HepG2 (cell line): ENCODE data around the gene TMEM198. TPM values are rescaled to one million over a fixed set of nuclear protein-coding genes. Genes with fewer than 3 reads are reported as not detected.

Source experiments
- GABPB1 ChIP-seq: IDR thresholded peaks from 2 replicates; pipeline ENCODE4 v1.6.1; 2016; ENCODE audit warnings: mild to moderate bottlenecking, missing genetic modification reagents, moderate library complexity, missing compliant biosample characterization
- HOXA3 ChIP-seq: sonication (generic); formaldehyde crosslinking; IDR thresholded peaks from 2 replicates; pipeline ENCODE4 v1.5.0; 2020; ENCODE audit warnings: missing genetic modification reagents
- MATR3 ChIP-seq: sonication (generic); formaldehyde crosslinking; IDR thresholded peaks from 2 replicates; pipeline ENCODE4 v1.4.0; 2020; ENCODE audit warnings: missing genetic modification reagents
- MZF1 ChIP-seq: sonication (generic); formaldehyde crosslinking; IDR thresholded peaks from 2 replicates; pipeline ENCODE4 v1.8.1; 2023; ENCODE audit warnings: mild to moderate bottlenecking, missing genetic modification reagents, borderline replicate concordance
- RAD21 ChIP-seq: fragments of 450-650 bp; formaldehyde crosslinking; IDR thresholded peaks from 2 replicates; pipeline ENCODE4 v1.5.0; 2020; ENCODE audit warnings: mild to moderate bottlenecking
- TCF12 ChIP-seq, 2 experiments: fragments of 450-650 bp in 1 of 2; sonication (generic) in 1 of 2; formaldehyde crosslinking in 1 of 2; IDR thresholded peaks; 2 replicates each; pipeline versions ENCODE4 v1.6.1 to v1.8.0; 2017 to 2022; ENCODE audit warnings: antibody characterized with exemption in 1 of 2, mild to moderate bottlenecking in 1 of 2, missing genetic modification reagents in 1 of 2, moderate library complexity in 1 of 2
- THAP11 ChIP-seq: IDR thresholded peaks from 2 replicates; pipeline ENCODE4 v1.6.1; 2016; ENCODE audit warnings: missing biosample characterization, missing genetic modification reagents
- ZMYM2 ChIP-seq: sonication (generic); formaldehyde crosslinking; IDR thresholded peaks from 2 replicates; pipeline ENCODE4 v1.8.0; 2022; ENCODE audit warnings: mild to moderate bottlenecking, missing genetic modification reagents
- ZNF317 ChIP-seq: sonication (generic); formaldehyde crosslinking; IDR thresholded peaks from 2 replicates; pipeline ENCODE4 v1.5.0; 2020; ENCODE audit warnings: mild to moderate bottlenecking, missing genetic modification reagents
- ZNF329 ChIP-seq: sonication (generic); formaldehyde crosslinking; IDR thresholded peaks from 2 replicates; pipeline ENCODE4 v1.9.0; 2021; ENCODE audit warnings: low read depth, mild to moderate bottlenecking, missing genetic modification reagents
- polyA plus RNA-seq, 8 experiments: library from polyadenylated mRNA; depleted of rRNA in 3 of 8; stranded (reverse) in 7 of 8; unstranded in 1 of 8; fragments of >200 nt; fragmentation: Illumina TruSeq in 4 of 8; extraction: Trizol in 4 of 8; gene quantifications; 2 replicates each; pipeline versions ENCODE4 v1.2.1 to v1.2.3, GENCODE V29; 2011 to 2016; ENCODE audit warnings: low read depth in 4 of 8, missing spikeins in 1 of 8, mixed read lengths in 1 of 8; ENCODE audit not compliant: insufficient read depth in 1 of 8
- total RNA-seq, 5 experiments: library from RNA; depleted of rRNA; stranded (reverse); fragments of >200 nt; fragmentation: Illumina TruSeq; extraction: Trizol; gene quantifications; 2 replicates each; pipeline ENCODE4 v1.2.3, GENCODE V29; 2016; ENCODE audit warnings: low read depth in 1 of 5
- TF ChIP-seq, protein P1 (sequence below): IDR thresholded peaks from 2 replicates; pipeline ENCODE4 v1.6.1; 2012; ENCODE audit warnings: inconsistent platforms
- TF ChIP-seq, protein P2 (sequence below): sonication (generic); formaldehyde crosslinking; IDR thresholded peaks from 2 replicates; pipeline ENCODE4 v1.4.0; 2020; ENCODE audit warnings: mild to moderate bottlenecking, missing genetic modification reagents, borderline replicate concordance
- TF ChIP-seq, protein P3 (sequence below): sonication (generic); formaldehyde crosslinking; IDR thresholded peaks from 2 replicates; pipeline ENCODE4 v1.8.0; 2022; ENCODE audit warnings: missing genetic modification reagents, mild to moderate bottlenecking, borderline replicate concordance
- TF ChIP-seq, protein P4 (sequence below), 2 experiments: fragments of 450-650 bp in 1 of 2; sonication (generic) in 1 of 2; formaldehyde crosslinking; IDR thresholded peaks; 2 replicates each; pipeline versions ENCODE4 v1.5.0 to v1.8.0; 2020 to 2022; ENCODE audit warnings: mild to moderate bottlenecking in 1 of 2, missing genetic modification reagents in 1 of 2
- TF ChIP-seq, protein P5 (sequence below): sonication (generic); formaldehyde crosslinking; IDR thresholded peaks from 2 replicates; pipeline ENCODE4 v1.4.0; 2020; ENCODE audit warnings: mild to moderate bottlenecking, missing genetic modification reagents
- TF ChIP-seq, protein P6 (sequence below): sonication (generic); formaldehyde crosslinking; conservative IDR thresholded peaks from 2 replicates; pipeline ENCODE4 v1.5.0; 2020; ENCODE audit warnings: missing genetic modification reagents
- TF ChIP-seq, protein P7 (sequence below): sonication (generic); formaldehyde crosslinking; IDR thresholded peaks from 2 replicates; pipeline ENCODE4 v1.5.1; 2020; ENCODE audit warnings: missing genetic modification reagents, mild to moderate bottlenecking, borderline replicate concordance

TMEM198 gene
- total and polyA plus RNA-seq, 2 of the 13 experiments (the other 11 are each of a cell fraction or from before 2014, with no cell fraction given) = 17.3 to 23.5 TPM

DNA sequence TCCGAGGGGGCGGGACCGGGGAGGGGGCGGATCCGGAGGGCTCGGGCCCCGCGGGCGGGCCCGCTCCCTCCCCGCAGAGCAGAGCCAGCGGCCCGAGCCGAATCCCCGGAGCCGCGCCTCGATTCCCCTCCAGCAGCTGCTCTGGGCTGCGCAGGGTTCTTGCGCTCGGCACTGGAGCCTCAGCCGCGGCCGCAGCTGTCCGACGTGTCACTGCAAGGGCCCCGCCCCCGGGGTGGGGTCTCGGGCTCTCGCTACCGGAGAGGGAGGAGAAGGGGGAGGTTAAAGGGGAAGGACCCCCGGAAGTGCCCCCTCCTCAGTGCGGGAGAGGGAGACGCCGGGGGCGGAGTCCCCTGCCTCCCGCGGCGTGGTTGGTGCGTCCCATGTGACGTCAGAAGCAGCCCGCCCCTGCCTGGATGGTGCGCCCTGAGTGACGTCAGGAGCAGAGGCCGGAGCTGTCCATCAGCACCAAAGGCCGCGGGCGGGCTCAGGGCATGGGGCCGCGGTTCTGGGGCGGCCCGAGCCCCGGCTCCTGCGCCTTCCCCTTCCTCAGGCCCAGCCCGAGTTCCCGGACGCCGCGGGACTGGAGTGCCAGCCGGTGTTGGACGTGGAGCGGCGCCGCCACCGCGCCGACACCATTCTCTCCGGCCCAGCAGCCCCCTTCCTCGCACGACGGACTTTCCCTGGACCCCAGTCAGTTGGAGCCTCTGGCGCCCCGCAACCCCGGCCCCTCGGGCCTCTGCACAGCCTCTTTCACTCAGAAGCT, at the start of gene TMEM198, which contains the start of gene CHPF (continued):
- TF ChIP-seq, protein P1, sequence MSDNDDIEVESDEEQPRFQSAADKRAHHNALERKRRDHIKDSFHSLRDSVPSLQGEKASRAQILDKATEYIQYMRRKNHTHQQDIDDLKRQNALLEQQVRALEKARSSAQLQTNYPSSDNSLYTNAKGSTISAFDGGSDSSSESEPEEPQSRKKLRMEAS = peak; percentile 69
- TF ChIP-seq ZMYM2 (CRISPR knock-in tag) = no peak
- peak; percentile 65; the same call in 1 of the 2 replicates for TF ChIP-seq ZNF317 (CRISPR knock-in tag)
- TF ChIP-seq, protein P2, sequence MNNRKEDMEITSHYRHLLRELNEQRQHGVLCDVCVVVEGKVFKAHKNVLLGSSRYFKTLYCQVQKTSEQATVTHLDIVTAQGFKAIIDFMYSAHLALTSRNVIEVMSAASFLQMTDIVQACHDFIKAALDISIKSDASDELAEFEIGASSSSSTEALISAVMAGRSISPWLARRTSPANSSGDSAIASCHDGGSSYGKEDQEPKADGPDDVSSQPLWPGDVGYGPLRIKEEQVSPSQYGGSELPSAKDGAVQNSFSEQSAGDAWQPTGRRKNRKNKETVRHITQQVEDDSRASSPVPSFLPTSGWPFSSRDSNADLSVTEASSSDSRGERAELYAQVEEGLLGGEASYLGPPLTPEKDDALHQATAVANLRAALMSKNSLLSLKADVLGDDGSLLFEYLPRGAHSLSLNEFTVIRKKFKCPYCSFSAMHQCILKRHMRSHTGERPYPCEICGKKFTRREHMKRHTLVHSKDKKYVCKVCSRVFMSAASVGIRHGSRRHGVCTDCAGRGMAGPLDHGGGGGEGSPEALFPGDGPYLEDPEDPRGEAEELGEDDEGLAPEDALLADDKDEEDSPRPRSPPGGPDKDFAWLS (CRISPR knock-in tag) = no peak
- 0 out of 2 replicates have a peak, but pooled peaks have one; percentile 21 for TF ChIP-seq MZF1 (CRISPR knock-in tag)
- peak; percentile 96 for TF ChIP-seq GABPB1 (CRISPR knock-in tag)
- TF ChIP-seq MATR3 (CRISPR knock-in tag) = no peak
- TF ChIP-seq, protein P3, sequence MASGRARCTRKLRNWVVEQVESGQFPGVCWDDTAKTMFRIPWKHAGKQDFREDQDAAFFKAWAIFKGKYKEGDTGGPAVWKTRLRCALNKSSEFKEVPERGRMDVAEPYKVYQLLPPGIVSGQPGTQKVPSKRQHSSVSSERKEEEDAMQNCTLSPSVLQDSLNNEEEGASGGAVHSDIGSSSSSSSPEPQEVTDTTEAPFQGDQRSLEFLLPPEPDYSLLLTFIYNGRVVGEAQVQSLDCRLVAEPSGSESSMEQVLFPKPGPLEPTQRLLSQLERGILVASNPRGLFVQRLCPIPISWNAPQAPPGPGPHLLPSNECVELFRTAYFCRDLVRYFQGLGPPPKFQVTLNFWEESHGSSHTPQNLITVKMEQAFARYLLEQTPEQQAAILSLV (CRISPR knock-in tag) = no peak; the same call in 1 of the 2 replicates
- peak; percentile 99 for TF ChIP-seq HOXA3
- TF ChIP-seq, protein P4, sequence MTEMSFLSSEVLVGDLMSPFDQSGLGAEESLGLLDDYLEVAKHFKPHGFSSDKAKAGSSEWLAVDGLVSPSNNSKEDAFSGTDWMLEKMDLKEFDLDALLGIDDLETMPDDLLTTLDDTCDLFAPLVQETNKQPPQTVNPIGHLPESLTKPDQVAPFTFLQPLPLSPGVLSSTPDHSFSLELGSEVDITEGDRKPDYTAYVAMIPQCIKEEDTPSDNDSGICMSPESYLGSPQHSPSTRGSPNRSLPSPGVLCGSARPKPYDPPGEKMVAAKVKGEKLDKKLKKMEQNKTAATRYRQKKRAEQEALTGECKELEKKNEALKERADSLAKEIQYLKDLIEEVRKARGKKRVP (CRISPR knock-in tag; IDR thresholded peaks at IDR 0.05) = no peak; a peak in 1 of 4 replicates
- TF ChIP-seq, protein P5, sequence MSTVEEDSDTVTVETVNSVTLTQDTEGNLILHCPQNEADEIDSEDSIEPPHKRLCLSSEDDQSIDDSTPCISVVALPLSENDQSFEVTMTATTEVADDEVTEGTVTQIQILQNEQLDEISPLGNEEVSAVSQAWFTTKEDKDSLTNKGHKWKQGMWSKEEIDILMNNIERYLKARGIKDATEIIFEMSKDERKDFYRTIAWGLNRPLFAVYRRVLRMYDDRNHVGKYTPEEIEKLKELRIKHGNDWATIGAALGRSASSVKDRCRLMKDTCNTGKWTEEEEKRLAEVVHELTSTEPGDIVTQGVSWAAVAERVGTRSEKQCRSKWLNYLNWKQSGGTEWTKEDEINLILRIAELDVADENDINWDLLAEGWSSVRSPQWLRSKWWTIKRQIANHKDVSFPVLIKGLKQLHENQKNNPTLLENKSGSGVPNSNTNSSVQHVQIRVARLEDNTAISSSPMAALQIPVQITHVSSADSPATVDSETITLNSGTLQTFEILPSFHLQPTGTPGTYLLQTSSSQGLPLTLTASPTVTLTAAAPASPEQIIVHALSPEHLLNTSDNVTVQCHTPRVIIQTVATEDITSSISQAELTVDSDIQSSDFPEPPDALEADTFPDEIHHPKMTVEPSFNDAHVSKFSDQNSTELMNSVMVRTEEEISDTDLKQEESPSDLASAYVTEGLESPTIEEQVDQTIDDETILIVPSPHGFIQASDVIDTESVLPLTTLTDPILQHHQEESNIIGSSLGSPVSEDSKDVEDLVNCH = no peak
- TF ChIP-seq, protein P6, sequence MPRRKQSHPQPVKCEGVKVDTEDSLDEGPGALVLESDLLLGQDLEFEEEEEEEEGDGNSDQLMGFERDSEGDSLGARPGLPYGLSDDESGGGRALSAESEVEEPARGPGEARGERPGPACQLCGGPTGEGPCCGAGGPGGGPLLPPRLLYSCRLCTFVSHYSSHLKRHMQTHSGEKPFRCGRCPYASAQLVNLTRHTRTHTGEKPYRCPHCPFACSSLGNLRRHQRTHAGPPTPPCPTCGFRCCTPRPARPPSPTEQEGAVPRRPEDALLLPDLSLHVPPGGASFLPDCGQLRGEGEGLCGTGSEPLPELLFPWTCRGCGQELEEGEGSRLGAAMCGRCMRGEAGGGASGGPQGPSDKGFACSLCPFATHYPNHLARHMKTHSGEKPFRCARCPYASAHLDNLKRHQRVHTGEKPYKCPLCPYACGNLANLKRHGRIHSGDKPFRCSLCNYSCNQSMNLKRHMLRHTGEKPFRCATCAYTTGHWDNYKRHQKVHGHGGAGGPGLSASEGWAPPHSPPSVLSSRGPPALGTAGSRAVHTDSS = no peak
- no peak for TF ChIP-seq ZNF329 (CRISPR knock-in tag)
- TF ChIP-seq RAD21 (CRISPR knock-in tag) = peak; percentile 47
- TF ChIP-seq TCF12 (IDR thresholded peaks at IDR 0.05) = no peak
- TF ChIP-seq TCF12 (CRISPR knock-in tag; IDR thresholded peaks at IDR 0.05) = peak; percentile 75; the same call in 1 of the 2 replicates
- TF ChIP-seq, protein P7, sequence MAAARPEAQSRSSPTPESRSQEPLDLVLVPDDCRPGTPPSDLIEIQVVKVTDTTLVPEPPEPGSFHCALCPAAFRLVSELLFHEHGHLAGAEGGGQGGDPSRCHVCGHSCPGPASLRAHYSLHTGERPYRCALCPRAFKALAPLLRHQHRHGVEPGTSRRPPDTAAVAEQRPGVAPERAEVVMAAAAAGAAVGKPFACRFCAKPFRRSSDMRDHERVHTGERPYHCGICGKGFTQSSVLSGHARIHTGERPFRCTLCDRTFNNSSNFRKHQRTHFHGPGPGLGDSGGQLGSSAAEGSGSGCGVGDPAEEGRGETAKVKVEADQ (CRISPR knock-in tag) = peak; percentile 60; the same call in 1 of the 2 replicates
- TF ChIP-seq THAP11 (CRISPR knock-in tag) = peak; percentile 92
